Inflammatory macrophage (primary cell): ENCODE measurements around the gene FLRT2.
A peak's percentile ranks its signal among the peaks of the same experiment; 100 is the strongest.

Experiments used
- DNase-seq, 2 donors: peaks; one replicate each; pipeline ENCODE4 v3.0.0-alpha.2; 2020 to 2022

Gene FLRT2

GRCh38 chr14:85597701-85598100, 67.8 kb downstream of the FLRT2 start:
- DNase-seq = no peak

- DNase-seq = peak; percentile 93 to 98
Observed at GRCh38 chr14:85599939-85600338, 70.0 kb downstream of the FLRT2 start.

- DNase-seq = no peak
Observed at GRCh38 chr14:85601246-85601645, 71.3 kb downstream of the FLRT2 start.

- DNase-seq = no peak
Observed at GRCh38 chr14:85601690-85602089, 71.7 kb downstream of the FLRT2 start.

- no peak for DNase-seq
Observed at GRCh38 chr14:85602345-85602744, 72.4 kb downstream of the FLRT2 start.

GRCh38 chr14:85604021-85604420, 74.1 kb downstream of the FLRT2 start:
- no peak for DNase-seq

- DNase-seq = peak; percentile 15 to 77
Observed at GRCh38 chr14:85604714-85605113, 74.8 kb downstream of the FLRT2 start.

GRCh38 chr14:85607651-85608081, 77.7 kb downstream of the FLRT2 start:
- peak; percentile 85 to 93 for DNase-seq

- DNase-seq = no peak
Observed at GRCh38 chr14:85613496-85613895, 83.6 kb downstream of the FLRT2 start.

- DNase-seq = no peak
Observed at GRCh38 chr14:85616386-85616885, 86.5 kb downstream of the FLRT2 start.

GRCh38 chr14:85616886-85617285, 86.9 kb downstream of the FLRT2 start:
- DNase-seq = no peak

- no peak for DNase-seq
Observed at GRCh38 chr14:85617791-85618190, 87.8 kb downstream of the FLRT2 start.

GRCh38 chr14:85618390-85618789, 88.4 kb downstream of the FLRT2 start:
- DNase-seq = no peak

- DNase-seq = no peak
Observed at GRCh38 chr14:85618978-85619377, 89.0 kb downstream of the FLRT2 start.

GRCh38 chr14:85619851-85620250, 89.9 kb downstream of the FLRT2 start:
- peak; percentile 34 to 50 for DNase-seq

GRCh38 chr14:85620947-85621346, 91.0 kb downstream of the FLRT2 start:
- DNase-seq = peak; percentile 68

- no peak for DNase-seq
Observed at GRCh38 chr14:85622106-85622505, 92.2 kb downstream of the FLRT2 start.

GRCh38 chr14:85622986-85623685, 93.2 kb downstream of the FLRT2 start:
- no peak for DNase-seq

- DNase-seq = no peak
Observed at GRCh38 chr14:85625925-85626585, 96.1 kb downstream of the FLRT2 start.

GRCh38 chr14:85634205-85634604, 104.3 kb downstream of the FLRT2 start:
- peak in 1 of 2 donors; percentile 13 for DNase-seq

- DNase-seq = no peak
Observed at GRCh38 chr14:85644211-85644610, 114.3 kb downstream of the FLRT2 start.

GRCh38 chr14:85653029-85653428, 123.1 kb downstream of the FLRT2 start:
- no peak for DNase-seq

- DNase-seq = no peak
Observed at GRCh38 chr14:85660243-85660922, 130.4 kb downstream of the FLRT2 start.

GRCh38 chr14:85662096-85662495, 132.2 kb downstream of the FLRT2 start:
- DNase-seq = no peak
